ENCODE measurements around the gene SPNS1.
"Not testable (repeated sequence)": the region's sequence is repeated elsewhere in the genome, so short reads cannot be mapped to it uniquely, and the experiment has no call there.

SPNS1 gene

GRCh38 chr16:28977703-28978662 lies 3.4 kb downstream of the SPNS1 start:
- TF ChIP-seq CTCF (IDR thresholded peaks at IDR 0.05; ENCODE audit: low read depth, low read length), result no peak
- no peak overlapping the region for H3K4me3 ChIP-seq (ENCODE audit: low read depth, low read length)

- H3K4me3 ChIP-seq (ENCODE audit: low read depth, low read length), result not testable (repeated sequence)
Measured at GRCh38 chr16:28980330-28980729, 5.8 kb downstream of the SPNS1 start.

- no peak overlapping the region for H3K4me3 ChIP-seq (ENCODE audit: low read depth, low read length)
- no peak for TF ChIP-seq CTCF (IDR thresholded peaks at IDR 0.05; ENCODE audit: low read depth, low read length)
Measured at GRCh38 chr16:28980929-28981328, 6.4 kb downstream of the SPNS1 start.

GRCh38 chr16:28981517-28981916 lies 6.9 kb downstream of the SPNS1 start:
- peak; percentile 75 for TF ChIP-seq CTCF (IDR thresholded peaks at IDR 0.05; ENCODE audit: low read depth, low read length)
- H3K4me3 ChIP-seq (ENCODE audit: low read depth, low read length), result no peak overlapping the region

GRCh38 chr16:28982418-28982817 lies 7.8 kb downstream of the SPNS1 start:
- no peak overlapping the region for H3K4me3 ChIP-seq (ENCODE audit: low read depth, low read length)
- no peak for TF ChIP-seq CTCF (IDR thresholded peaks at IDR 0.05; ENCODE audit: low read depth, low read length)

- no peak overlapping the region for H3K4me3 ChIP-seq (ENCODE audit: low read depth, low read length)
- no peak for TF ChIP-seq CTCF (IDR thresholded peaks at IDR 0.05; ENCODE audit: low read depth, low read length)
Measured at GRCh38 chr16:28982949-28983348, 8.4 kb downstream of the SPNS1 start.

- TF ChIP-seq CTCF (IDR thresholded peaks at IDR 0.05; ENCODE audit: low read depth, low read length), result no peak
- no peak overlapping the region for H3K4me3 ChIP-seq (ENCODE audit: low read depth, low read length)
Measured at GRCh38 chr16:28983644-28984043, 9.1 kb downstream of the SPNS1 start.
